NCI-H2081 (cell line): ENCODE results near the gene FBXO15.

Experiments
- DNase-seq, 2 experiments: peaks; one replicate each; lab custom pipeline; 2025; lab: John Stamatoyannopoulos, UW

Gene FBXO15

DNA sequence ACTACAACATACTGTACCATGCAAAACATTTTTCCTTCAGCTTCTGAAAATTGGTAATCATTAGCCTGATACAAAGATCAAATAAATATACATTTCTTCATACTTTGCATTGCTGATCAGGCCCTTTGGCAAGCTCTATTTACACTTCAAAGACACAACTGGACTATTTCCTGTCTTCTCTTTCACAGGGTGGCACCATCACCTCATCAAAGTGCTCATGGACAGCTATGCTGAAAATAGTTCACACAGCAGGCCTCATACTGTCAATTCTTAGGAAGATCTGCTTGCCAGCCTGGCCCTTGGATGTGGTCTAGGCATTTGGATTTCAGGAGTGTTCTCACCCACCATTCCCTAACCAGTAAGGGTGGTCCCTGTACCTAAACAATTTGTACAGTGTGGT, 33.9 kb downstream of the FBXO15 start:
- no peak for DNase-seq

DNA sequence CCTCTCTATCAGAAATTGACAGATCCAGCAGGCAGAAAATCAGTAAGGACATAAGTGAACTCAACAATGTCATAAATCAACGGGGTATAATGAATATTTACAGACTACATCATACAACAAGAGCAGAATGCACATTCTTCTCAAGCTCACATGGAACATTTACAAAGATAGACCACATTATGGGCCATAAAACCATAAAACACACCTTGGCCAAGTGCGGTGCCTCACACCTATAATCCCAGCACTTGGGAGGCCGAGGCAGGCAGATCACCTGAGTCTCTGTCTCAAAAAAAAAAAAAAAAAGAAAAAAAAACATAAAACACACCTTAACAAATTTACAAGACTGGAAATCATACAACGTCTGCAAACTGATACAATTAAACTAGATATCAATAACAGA, 36.7 kb downstream of the FBXO15 start:
- no peak for DNase-seq

GRCh38 chr18:74110149-74110548, 37.5 kb downstream of the FBXO15 start:
- DNase-seq, result no peak

DNA sequence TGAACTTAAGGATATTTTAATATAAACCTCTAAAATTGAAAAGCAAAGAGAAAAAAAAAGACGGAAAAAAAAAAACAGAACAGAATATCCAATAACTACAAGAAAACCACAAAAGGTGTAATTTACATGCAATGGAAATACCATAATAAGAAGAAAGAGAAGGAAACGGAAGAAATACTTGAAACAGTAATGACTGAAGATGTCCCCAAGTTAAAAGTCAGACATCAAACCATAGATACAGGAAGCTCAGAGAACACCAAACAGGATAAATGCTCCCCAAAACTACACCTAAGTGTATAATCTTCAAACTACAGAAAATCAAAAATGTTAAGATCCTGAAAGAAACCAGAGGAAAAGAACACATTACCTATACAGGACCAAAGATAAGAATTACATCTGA, 39.2 kb downstream of the FBXO15 start:
- DNase-seq, result no peak

DNA sequence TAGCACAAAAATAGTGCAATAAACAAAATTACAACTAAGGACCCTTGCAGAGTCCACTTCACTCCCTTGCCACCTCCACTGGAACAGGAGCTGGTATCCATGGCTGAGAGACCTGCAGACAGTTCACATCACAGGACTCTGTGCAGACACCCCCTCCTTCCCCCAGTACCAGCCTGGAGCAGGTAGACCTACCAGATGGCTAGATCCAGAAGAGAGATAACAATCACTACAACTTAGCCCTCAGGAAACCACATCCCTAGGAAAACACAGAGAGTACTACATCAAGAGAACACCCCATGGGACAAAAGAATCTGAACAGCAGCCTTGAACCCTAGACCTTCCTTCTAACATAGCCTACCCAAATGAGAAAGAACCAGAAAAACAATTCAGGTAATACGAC, 49.8 kb downstream of the FBXO15 start:
- no peak for DNase-seq

DNA sequence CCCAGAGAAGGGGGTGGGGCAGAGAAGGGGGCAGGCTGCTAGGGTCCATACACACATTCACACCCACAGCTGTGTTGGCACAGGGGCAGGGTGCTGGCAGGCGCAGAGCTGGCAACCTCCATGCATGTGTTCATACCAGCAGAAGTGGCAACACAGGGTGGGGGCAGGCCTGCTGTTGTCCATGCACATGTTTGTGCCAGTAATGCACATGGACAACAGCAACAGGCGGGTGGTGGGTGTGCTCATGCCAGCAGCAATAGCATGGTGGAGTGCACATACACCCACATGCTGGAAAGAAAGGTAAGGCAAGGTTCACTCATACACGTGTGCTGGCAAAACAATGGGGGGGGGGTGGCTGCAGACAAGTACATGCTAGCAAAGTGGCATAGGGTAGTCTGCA, 54.7 kb downstream of the FBXO15 start:
- DNase-seq, result no peak

DNA sequence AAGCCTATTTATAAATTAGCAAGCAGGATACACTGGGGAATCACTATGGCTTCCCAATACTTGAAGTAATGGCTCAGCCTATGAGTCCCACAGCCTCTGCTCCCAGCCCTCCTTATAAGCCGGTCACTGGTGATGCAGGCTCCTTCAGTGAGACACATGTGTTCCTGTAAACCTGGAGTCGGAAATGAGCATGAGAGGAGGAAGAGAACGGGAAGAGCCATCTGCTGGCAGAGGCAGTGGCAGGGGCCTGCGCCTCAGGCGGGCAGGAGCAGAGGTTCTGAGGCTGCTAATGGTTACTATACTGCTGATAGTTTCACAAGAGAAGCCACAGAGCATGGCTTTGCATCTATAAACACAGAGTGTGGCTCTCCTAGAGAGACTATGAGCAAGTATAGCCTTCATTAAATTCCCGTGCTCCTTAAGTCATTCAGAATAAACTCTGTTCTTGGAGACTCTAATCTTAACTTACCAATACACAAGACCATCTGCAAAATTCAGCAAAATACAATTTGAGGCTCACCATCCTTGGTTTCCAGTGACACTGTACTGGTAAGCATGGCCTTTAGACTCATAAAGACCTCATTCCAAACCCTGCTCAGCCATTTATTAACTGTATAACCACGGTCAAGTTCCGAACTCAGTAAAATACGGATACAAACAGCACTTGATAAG, 63.3 kb downstream of the FBXO15 start:
- DNase-seq, result no peak

DNA sequence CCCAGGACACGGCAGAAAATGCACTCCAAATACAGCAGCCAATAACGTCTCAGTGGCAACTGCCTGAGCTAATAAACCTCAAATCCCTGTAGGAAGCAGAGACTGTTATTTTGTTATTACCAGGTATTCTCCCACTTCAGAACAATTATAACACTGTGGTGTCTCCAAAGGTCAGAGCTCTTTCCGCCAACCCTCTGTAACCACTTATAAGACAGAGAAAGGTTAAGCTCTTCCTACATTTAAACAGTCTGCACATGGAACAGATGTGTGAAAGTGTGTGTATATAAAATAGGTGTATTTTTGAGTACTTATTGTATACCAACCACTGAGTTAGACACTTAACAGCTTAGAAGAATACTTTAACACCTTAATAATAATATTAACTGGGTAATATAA, 64.1 kb downstream of the FBXO15 start:
- peak in 1 of 2 experiments; percentile 10 for DNase-seq

DNA sequence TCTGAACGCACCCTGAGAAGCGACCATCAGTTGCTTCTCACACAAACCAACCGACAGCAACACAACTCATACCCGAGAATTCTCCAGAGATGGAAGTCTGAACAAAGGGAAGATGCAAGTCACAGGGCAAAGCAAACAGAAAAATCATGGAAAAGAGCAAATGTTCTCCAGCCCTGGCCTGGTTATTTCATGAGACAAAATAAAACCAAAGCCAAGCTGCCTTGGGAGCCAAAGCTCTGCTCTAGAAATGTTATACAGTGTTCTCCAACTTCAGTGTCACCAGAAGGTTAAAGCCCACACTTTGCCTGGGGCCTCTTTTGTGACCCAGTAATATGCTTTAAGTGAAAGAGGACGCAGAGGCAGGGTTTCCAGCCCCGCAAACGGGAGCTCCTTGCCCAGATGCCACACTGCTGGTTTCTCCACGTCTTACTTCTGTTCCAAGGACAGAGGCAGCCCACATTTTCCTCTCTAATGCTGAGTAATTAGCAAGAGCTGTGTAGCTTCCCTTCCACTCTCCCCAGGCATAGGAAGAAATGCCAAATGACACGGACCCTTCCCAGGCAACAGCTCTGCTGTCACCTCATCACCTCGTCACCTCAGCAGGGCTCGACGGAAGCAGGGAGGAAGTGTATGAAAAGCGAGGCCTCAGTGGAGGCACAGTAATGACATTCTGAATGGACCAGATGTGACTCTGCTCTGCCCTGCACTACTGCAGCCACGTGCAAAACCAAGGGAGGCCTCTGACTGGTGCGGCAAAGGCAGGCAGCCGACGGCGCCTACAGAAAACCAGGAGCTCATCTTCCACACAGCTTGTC, 64.7 kb downstream of the FBXO15 start:
- DNase-seq, result no peak

GRCh38 chr18:74081966-74082741, 65.5 kb downstream of the FBXO15 start:
- peak; percentile 17 to 43 for DNase-seq

GRCh38 chr18:74078257-74078656, 69.4 kb downstream of the FBXO15 start:
- DNase-seq, result no peak

GRCh38 chr18:74074668-74075564, 72.7 kb downstream of the FBXO15 start:
- DNase-seq, result no peak

GRCh38 chr18:74073957-74074667, 73.5 kb downstream of the FBXO15 start:
- DNase-seq, result no peak

DNA sequence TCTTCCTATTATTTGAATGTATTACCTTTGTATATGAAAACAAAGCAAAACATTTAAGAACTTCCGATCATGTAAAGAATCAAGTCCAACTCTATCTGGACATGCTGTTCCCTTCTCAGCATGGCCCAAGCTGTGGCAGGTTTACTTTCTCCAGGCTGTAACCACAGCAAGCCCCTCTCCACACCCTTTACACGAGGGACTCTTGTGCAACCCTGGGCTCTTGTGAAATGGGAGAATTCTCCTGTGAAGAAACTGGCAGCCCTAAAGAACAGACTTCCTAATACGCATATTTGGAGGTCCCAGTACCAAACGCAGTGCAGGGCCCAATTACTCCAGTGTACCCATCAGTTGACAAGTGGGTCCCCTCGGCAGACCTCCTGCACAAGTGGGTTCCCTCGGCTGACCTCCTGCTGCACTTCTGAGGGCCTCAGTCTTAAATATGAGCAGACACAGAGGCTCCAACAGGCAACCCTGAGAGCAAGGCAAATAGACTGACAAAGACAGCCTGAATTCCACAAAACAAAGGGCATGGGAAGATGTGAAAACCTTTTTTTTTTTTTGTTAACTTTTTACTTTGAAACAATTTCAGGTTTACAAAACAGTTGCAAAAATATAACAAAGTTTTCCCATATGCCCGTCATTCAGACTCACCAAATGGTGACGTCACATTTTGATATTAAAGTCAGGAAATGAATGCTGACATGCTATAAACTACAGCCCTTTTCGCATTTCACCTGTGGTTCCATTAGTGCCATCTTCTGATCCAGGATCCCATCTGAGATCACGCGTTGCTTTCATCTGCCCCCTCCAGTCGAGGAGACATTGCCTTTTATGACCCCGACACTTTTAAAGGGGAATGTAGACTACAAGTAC, 78.2 kb downstream of the FBXO15 start:
- no peak for DNase-seq

- no peak for DNase-seq
Observed at GRCh38 chr18:74068296-74068695, 79.3 kb downstream of the FBXO15 start.

DNA sequence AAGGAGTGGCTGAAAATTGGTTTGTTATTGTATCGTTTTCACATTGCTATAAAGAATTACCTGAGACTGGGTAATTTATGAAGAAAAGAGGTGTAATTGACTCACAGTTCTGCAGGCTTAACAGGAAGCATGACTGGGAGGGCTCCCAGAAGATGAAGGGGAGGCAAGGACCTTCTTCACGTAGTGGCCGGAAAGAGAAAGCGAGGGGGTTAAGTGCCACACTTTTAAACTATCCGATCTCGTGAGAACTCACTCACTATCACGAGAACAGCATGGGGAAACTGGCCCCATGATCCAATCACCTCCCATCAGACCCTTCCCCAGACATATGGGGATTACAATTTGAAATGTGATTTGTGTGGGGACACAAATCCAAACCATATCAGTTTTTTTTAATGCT, 81.6 kb downstream of the FBXO15 start:
- no peak for DNase-seq

GRCh38 chr18:74065366-74065765, 82.3 kb downstream of the FBXO15 start:
- DNase-seq, result no peak

- no peak for DNase-seq
Observed at GRCh38 chr18:74064510-74064909, 83.1 kb downstream of the FBXO15 start.

DNA sequence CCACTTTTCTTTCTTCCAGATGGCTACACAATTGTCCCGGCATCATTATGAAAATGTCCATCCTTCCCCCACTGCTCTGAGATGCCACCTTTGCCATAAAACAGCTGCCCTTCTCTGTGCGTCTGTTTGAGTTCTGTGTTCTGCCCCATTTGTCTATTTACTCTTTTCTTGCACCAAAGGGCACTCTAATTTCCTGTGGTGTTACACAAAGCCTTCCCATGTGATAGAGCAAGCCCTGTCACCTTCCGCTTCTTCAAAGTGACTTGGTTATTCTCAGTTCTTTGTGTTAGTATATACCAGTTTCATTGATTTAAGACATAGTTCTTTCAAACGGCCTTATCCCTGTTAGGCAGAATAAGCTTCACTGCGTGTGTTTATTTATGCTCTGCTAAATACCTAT, 84.1 kb downstream of the FBXO15 start:
- DNase-seq, result peak in 1 of 2 experiments; percentile 2

GRCh38 chr18:74063023-74063422, 84.6 kb downstream of the FBXO15 start:
- DNase-seq, result no peak
